IMR-90 (cell line): ENCODE results near the gene KRT16.
"Not testable (repeated sequence)": the region's sequence is repeated elsewhere in the genome, so short reads cannot be mapped to it uniquely, and the experiment has no call there.

Experiments
- MAFK ChIP-seq: IDR thresholded peaks from 2 replicates; pipeline ENCODE4 v1.6.1; 2012; ENCODE audit warnings: low read depth, low read length, improper control_type of control experiment
- MXI1 ChIP-seq: IDR thresholded peaks from 2 replicates; pipeline ENCODE4 v1.6.1; 2012; ENCODE audit warnings: low read depth, mild to moderate bottlenecking, low read length, moderate library complexity, borderline replicate concordance
- POLR2A ChIP-seq: IDR thresholded peaks from 2 replicates; pipeline ENCODE4 v1.6.1; 2012; ENCODE audit warnings: mild to moderate bottlenecking, low read depth, low read length
- RAD21 ChIP-seq: IDR thresholded peaks from 2 replicates; pipeline ENCODE4 v1.6.1; 2012; ENCODE audit warnings: low read length, improper control_type of control experiment
- RCOR1 ChIP-seq: IDR thresholded peaks from 2 replicates; pipeline ENCODE4 v1.6.1; 2012; ENCODE audit warnings: mild to moderate bottlenecking, low read length, improper control_type of control experiment; ENCODE audit not compliant: insufficient replicate concordance
- SMC3 ChIP-seq: fragments of 150-350 bp; IDR thresholded peaks from 2 replicates; pipeline ENCODE4 v1.6.1; 2016; ENCODE audit warnings: low read depth, mild to moderate bottlenecking, antibody characterized with exemption, low read length, moderate library complexity
- TF ChIP-seq, protein P1 (sequence below): conservative IDR thresholded peaks from 2 replicates; pipeline ENCODE4 v1.5.1; 2012; ENCODE audit warnings: mild to moderate bottlenecking, low read depth, low read length, improper control_type of control experiment
- TF ChIP-seq, protein P2 (sequence below): fragments of 150-350 bp; IDR thresholded peaks from 2 replicates; pipeline ENCODE4 v1.6.1; 2017; ENCODE audit warnings: mild to moderate bottlenecking, antibody characterized with exemption, low read length, low read depth

DNA sequence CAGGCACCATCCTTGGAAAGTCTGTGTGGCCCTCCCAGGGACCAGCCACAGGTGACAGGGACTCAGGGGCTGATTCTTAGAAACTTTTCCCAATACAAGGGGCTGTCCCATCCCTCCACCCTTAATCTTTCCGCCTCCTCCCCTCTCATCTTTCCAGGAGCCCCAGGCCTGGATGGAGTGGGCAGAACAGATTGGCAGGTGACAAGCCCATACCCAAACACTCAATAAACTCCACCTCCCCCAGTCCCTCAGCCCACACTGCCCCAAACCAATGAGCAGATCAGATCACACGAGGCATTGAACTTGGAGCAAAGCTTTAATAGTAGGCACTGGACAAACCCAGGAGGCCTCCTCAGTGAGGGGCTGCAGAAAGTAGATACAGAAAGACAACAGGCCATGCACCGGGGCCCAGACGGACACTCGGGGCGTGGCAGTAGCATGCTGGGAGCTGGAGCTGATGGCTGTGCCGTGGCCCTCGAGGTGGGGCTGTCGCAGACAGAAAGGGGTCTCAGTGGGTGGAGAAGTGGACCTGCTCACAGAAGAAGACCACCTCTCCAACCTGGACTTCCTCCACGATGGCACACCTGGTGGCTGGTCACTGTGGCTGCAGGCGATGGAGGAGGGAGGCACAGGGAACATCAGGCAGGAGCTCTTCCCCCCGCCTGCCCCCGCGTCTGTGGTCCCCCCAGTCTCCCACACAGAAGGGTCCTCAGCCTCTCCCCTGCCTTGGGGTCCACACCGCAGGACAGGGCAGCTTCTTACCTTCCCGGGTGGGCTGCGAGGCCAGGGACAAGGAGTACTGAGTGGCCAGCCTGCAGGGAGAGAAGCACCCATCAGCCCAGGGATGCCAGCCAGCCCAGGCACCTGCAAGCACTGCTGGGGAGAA is 13.7 kb upstream of the KRT16 start:
- TF ChIP-seq POLR2A, RAD21, MXI1, RCOR1, SMC3, MAFK: not testable (repeated sequence)
- TF ChIP-seq, protein P1, sequence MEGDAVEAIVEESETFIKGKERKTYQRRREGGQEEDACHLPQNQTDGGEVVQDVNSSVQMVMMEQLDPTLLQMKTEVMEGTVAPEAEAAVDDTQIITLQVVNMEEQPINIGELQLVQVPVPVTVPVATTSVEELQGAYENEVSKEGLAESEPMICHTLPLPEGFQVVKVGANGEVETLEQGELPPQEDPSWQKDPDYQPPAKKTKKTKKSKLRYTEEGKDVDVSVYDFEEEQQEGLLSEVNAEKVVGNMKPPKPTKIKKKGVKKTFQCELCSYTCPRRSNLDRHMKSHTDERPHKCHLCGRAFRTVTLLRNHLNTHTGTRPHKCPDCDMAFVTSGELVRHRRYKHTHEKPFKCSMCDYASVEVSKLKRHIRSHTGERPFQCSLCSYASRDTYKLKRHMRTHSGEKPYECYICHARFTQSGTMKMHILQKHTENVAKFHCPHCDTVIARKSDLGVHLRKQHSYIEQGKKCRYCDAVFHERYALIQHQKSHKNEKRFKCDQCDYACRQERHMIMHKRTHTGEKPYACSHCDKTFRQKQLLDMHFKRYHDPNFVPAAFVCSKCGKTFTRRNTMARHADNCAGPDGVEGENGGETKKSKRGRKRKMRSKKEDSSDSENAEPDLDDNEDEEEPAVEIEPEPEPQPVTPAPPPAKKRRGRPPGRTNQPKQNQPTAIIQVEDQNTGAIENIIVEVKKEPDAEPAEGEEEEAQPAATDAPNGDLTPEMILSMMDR: not testable (repeated sequence)
- TF ChIP-seq, protein P2, sequence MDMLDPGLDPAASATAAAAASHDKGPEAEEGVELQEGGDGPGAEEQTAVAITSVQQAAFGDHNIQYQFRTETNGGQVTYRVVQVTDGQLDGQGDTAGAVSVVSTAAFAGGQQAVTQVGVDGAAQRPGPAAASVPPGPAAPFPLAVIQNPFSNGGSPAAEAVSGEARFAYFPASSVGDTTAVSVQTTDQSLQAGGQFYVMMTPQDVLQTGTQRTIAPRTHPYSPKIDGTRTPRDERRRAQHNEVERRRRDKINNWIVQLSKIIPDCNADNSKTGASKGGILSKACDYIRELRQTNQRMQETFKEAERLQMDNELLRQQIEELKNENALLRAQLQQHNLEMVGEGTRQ: not testable (repeated sequence)
